GM18520 (cell line): ENCODE data around the gene NARS2.
A peak's percentile ranks its signal among the peaks of the same experiment; 100 is the strongest.
"Not testable (repeated sequence)": the region's sequence is repeated elsewhere in the genome, so short reads cannot be mapped to it uniquely, and the experiment has no call there.

Experiments
- ATAC-seq: cut with Tn5 transposase; IDR thresholded peaks from one replicate; pipeline ENCODE4 v1.9.1; 2021; ENCODE audit not compliant: unreplicated experiment

NARS2 gene

GRCh38 chr11:78547931-78548705 is 26.5 kb downstream of the NARS2 start:
- no peak for ATAC-seq

GRCh38 chr11:78542007-78542406 is 32.7 kb downstream of the NARS2 start:
- no peak for ATAC-seq

- ATAC-seq = no peak
Observed at GRCh38 chr11:78541537-78541936, 33.1 kb downstream of the NARS2 start.

- ATAC-seq = no peak
Observed at GRCh38 chr11:78540256-78540655, 34.4 kb downstream of the NARS2 start.

GRCh38 chr11:78539506-78539905 is 35.2 kb downstream of the NARS2 start:
- no peak for ATAC-seq

- no peak for ATAC-seq
Observed at GRCh38 chr11:78536933-78537332, 37.7 kb downstream of the NARS2 start.

GRCh38 chr11:78535920-78536319 is 38.7 kb downstream of the NARS2 start:
- no peak for ATAC-seq

GRCh38 chr11:78535027-78535426 is 39.6 kb downstream of the NARS2 start:
- no peak for ATAC-seq

- ATAC-seq = peak; percentile 49
Observed at GRCh38 chr11:78533399-78533798, 41.3 kb downstream of the NARS2 start.

- ATAC-seq = peak; percentile 7
Observed at GRCh38 chr11:78532991-78533390, 41.7 kb downstream of the NARS2 start.

- ATAC-seq = no peak
Observed at GRCh38 chr11:78526497-78527146, 48.0 kb downstream of the NARS2 start.

GRCh38 chr11:78525720-78526119 is 48.9 kb downstream of the NARS2 start:
- no peak for ATAC-seq

- no peak for ATAC-seq
Observed at GRCh38 chr11:78520230-78520629, 54.4 kb downstream of the NARS2 start.

GRCh38 chr11:78516281-78516680 is 58.4 kb downstream of the NARS2 start:
- ATAC-seq = no peak

- no peak for ATAC-seq
Observed at GRCh38 chr11:78514922-78515502, 59.7 kb downstream of the NARS2 start.

GRCh38 chr11:78513085-78513484 is 61.6 kb downstream of the NARS2 start:
- not testable (repeated sequence) for ATAC-seq

GRCh38 chr11:78510597-78510996 is 64.1 kb downstream of the NARS2 start:
- ATAC-seq = no peak

GRCh38 chr11:78510025-78510596 is 64.6 kb downstream of the NARS2 start:
- no peak for ATAC-seq

GRCh38 chr11:78504708-78505107 is 70.0 kb downstream of the NARS2 start:
- ATAC-seq = no peak

- ATAC-seq = no peak
Observed at GRCh38 chr11:78504181-78504580, 70.5 kb downstream of the NARS2 start.

GRCh38 chr11:78499971-78500370 is 74.7 kb downstream of the NARS2 start:
- ATAC-seq = no peak

- no peak for ATAC-seq
Observed at GRCh38 chr11:78497293-78497692, 77.4 kb downstream of the NARS2 start.
